Stimulated activated CD8-positive, alpha-beta memory T cell treated with anti-CD3 and anti-CD28 coated beads, Interleukin-15, amount 100 ng/mL, for 24 hours (primary cell): ENCODE results near the gene SMIM14.
A peak's percentile ranks its signal among the peaks of the same experiment; 100 is the strongest.
"Not testable (repeated sequence)": the region's sequence is repeated elsewhere in the genome, so short reads cannot be mapped to it uniquely, and the experiment has no call there.

Source experiments
- DNase-seq: peaks from one replicate; pipeline ENCODE4 v3.0.0-alpha.2; 2020; ENCODE audit warnings: low read depth

SMIM14 gene

GRCh38 chr4:39638354-39639239, at the start of gene SMIM14:
Gene SMIM14, minus strand, starts transcription at chr4:39638865. Its CDS starts 33,720 bp downstream, at chr4:39605145.
- DNase-seq: peak; percentile 78

GRCh38 chr4:39687014-39687413, 48.3 kb upstream of the SMIM14 start:
- no peak for DNase-seq

GRCh38 chr4:39685990-39686389, 47.3 kb upstream of the SMIM14 start:
- no peak for DNase-seq

GRCh38 chr4:39682138-39682537, 43.5 kb upstream of the SMIM14 start:
- DNase-seq: no peak

- not testable (repeated sequence) for DNase-seq
Measured at GRCh38 chr4:39681003-39681402, 42.3 kb upstream of the SMIM14 start.

GRCh38 chr4:39675681-39676080, 37.0 kb upstream of the SMIM14 start:
- not testable (repeated sequence) for DNase-seq

GRCh38 chr4:39670296-39670695, 31.6 kb upstream of the SMIM14 start:
- DNase-seq: not testable (repeated sequence)

- no peak for DNase-seq
Measured at GRCh38 chr4:39668887-39669286, 30.2 kb upstream of the SMIM14 start.

- no peak for DNase-seq
Measured at GRCh38 chr4:39667706-39668105, 29.0 kb upstream of the SMIM14 start.

- DNase-seq: no peak
Measured at GRCh38 chr4:39664828-39665731, 26.4 kb upstream of the SMIM14 start.

GRCh38 chr4:39662683-39663082, 24.0 kb upstream of the SMIM14 start:
- DNase-seq: no peak

GRCh38 chr4:39660757-39661156, 22.1 kb upstream of the SMIM14 start:
- no peak for DNase-seq

- DNase-seq: no peak
Measured at GRCh38 chr4:39660045-39660444, 21.4 kb upstream of the SMIM14 start.

- DNase-seq: no peak
Measured at GRCh38 chr4:39658756-39659155, 20.1 kb upstream of the SMIM14 start.

- DNase-seq: no peak
Measured at GRCh38 chr4:39657465-39657864, 18.8 kb upstream of the SMIM14 start.

GRCh38 chr4:39656638-39657037, 18.0 kb upstream of the SMIM14 start:
- DNase-seq: not testable (repeated sequence)

- no peak for DNase-seq
Measured at GRCh38 chr4:39655876-39656275, 17.2 kb upstream of the SMIM14 start.

- no peak for DNase-seq
Measured at GRCh38 chr4:39655211-39655610, 16.5 kb upstream of the SMIM14 start.

- DNase-seq: not testable (repeated sequence)
Measured at GRCh38 chr4:39651586-39651985, 12.9 kb upstream of the SMIM14 start.

- DNase-seq: no peak
Measured at GRCh38 chr4:39649639-39650265, 11.1 kb upstream of the SMIM14 start.

GRCh38 chr4:39648827-39649558, 10.3 kb upstream of the SMIM14 start:
- no peak for DNase-seq

GRCh38 chr4:39648213-39648612, 9.5 kb upstream of the SMIM14 start:
- no peak for DNase-seq
